Upper lobe of left lung (tissue), 6 donors: ENCODE data around the gene TXNRD1. TPM values are rescaled to one million over a fixed set of nuclear protein-coding genes. Genes with fewer than 3 reads are reported as not detected.

Experiments
- ATAC-seq, 2 donors: fragments of 200-7000 bp; cut with Tn5 transposase; one replicate each; pipeline ENCODE4 v1.9.1; 2022; ENCODE audit warnings: mild to moderate bottlenecking in 2 of 2, moderate library complexity in 2 of 2; ENCODE audit not compliant: low FRiP score in 2 of 2
- DNase-seq, 2 donors: peaks; one replicate each; pipeline ENCODE4 v3.0.0-alpha.2; 2019 to 2020
- H3K27ac ChIP-seq, 4 donors: fragments of 200-600 bp; sonication (generic); one replicate each; pipeline ENCODE4 v1.5.1; 2016 to 2019
- H3K27me3 ChIP-seq, 4 donors: fragments of 200-600 bp; sonication (generic); one replicate each; pipeline ENCODE4 v1.5.1; 2017 to 2019
- H3K36me3 ChIP-seq, 4 donors: fragments of 200-600 bp; sonication (generic); one replicate each; pipeline ENCODE4 v1.5.1; 2016 to 2019
- H3K4me1 ChIP-seq, 4 donors: fragments of 200-600 bp; sonication (generic); one replicate each; pipeline ENCODE4 v1.5.1; 2018 to 2019
- H3K4me3 ChIP-seq, 4 donors: fragments of 200-600 bp; sonication (generic); one replicate each; pipeline ENCODE4 v1.5.1; 2017 to 2019; ENCODE audit warnings: mild to moderate bottlenecking in 2 of 4, moderate library complexity in 1 of 4
- H3K9me3 ChIP-seq, 4 donors: fragments of 200-600 bp; sonication (generic); one replicate each; pipeline ENCODE4 v1.5.1; 2018 to 2019
- CTCF ChIP-seq, 6 experiments: fragments of 450-650 bp in 4 of 6; fragments of 200-600 bp in 2 of 6; sonication (generic) in 2 of 6; IDR thresholded peaks; one replicate each; pipeline ENCODE4 v1.5.1; 2016 to 2019; ENCODE audit warnings: antibody characterized with exemption in 6 of 6
- EP300 ChIP-seq, 4 donors: sonication (generic); formaldehyde crosslinking; IDR thresholded peaks; one replicate each; pipeline ENCODE4 v1.5.1; 2017; ENCODE audit warnings: antibody characterized with exemption in 4 of 4, control low read depth in 2 of 4
- POLR2A ChIP-seq, 4 donors: fragments of 450-650 bp; IDR thresholded peaks; one replicate each; pipeline ENCODE4 v1.5.1; 2016 to 2017; ENCODE audit warnings: antibody characterized with exemption in 4 of 4, mild to moderate bottlenecking in 2 of 4
- POLR2AphosphoS5 ChIP-seq, 2 donors: sonication (generic); formaldehyde crosslinking; IDR thresholded peaks; one replicate each; pipeline ENCODE4 v1.5.1; 2017; ENCODE audit warnings: antibody characterized with exemption in 2 of 2
- WGBS, 2 donors: methylation state at CpG; one replicate each; pipeline ENCODE4 v1.1.5; 2017 to 2018; 5-methylcytosine and 5-hydroxymethylcytosine counted together
- total RNA-seq, 6 donors: library from RNA; depleted of rRNA in 4 of 6; stranded (reverse); fragments of >200 nt in 4 of 6; gene quantifications; one replicate each; pipeline versions ENCODE4 v1.1.0 to v1.2.1, GENCODE V29; 2016 to 2021
- donor health status: DM: no; HTN: no; CAD: no; lungs with moderate emphysema.
- donor health status: DM: no; HTN: yes; CAD: no; lungs with severe emphysema.

Gene TXNRD1
- total RNA-seq, 6 donors from 2014 or later, result 124 to 381 (median 162) TPM

DNA sequence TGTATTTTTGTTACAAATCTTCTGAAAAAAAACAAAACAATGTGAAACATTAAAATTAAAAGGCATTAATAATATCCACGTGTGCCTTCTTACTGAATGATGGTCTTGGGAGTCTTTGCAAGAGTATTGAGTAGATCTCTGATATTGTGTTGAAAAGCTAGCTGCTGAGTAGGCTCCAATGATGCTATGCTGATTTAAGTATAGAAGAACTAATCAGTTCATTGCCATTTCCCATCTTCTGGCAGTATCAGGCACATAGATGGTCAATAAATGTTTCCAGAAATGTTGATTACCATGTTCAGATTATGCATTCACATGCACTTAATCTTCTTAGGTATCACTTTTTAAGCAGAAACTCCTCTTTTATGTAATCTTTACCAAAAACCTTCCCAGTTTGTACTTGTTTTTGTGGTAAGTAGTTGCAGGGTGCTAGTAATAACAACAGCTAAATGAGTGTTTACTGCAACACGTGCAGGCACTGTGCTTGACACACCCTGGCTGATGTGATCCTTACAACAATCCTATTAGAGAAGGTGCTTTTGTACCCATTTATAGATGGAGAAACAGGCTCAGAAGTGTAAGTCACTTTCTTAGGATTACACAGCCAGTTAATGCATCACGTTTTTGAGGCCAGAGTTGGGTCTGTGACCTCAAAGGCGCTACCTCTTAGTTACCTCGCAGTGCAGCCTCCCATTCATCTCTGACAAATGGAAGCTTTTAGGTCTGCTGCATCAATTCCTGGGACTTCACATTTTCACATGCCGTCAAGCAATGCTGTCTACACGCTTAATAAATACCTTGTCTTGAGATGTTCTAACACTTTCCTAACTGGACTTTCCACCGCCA lies 134.9 kb downstream of the TXNRD1 start:
- Histone ChIP-seq H3K36me3 (peaks cover 12 to 97% (median 59%) of the 10 kb centered on the region in 4 donors), H3K4me3 (no peak overlapping the region), H3K4me1 (no peaks in the 10 kb centered on the region), H3K27ac (no peak overlapping the region), H3K9me3 (no peaks in the 10 kb centered on the region), H3K27me3 (no peaks in the 10 kb centered on the region)
- WGBS, 2 donors, result 88 to 89% methylated on average over 8 of the region's 8 CpGs
- ATAC-seq, result no peak
- DNase-seq, result no peak
- no peak for TF ChIP-seq POLR2A (IDR thresholded peaks at IDR 0.05)

GRCh38 chr12:104351057-104351983 lies 135.7 kb downstream of the TXNRD1 start:
- Histone ChIP-seq H3K9me3 (no peaks in the 10 kb centered on the region), H3K27me3 (no peaks in the 10 kb centered on the region), H3K27ac (no peak overlapping the region), H3K36me3 (peaks cover 12 to 88% (median 55%) of the 10 kb centered on the region in 4 donors), H3K4me3 (no peak overlapping the region), H3K4me1 (no peaks in the 10 kb centered on the region)
- no peak for DNase-seq
- no peak for ATAC-seq
- TF ChIP-seq CTCF (IDR thresholded peaks at IDR 0.05) (no peak), POLR2A (IDR thresholded peaks at IDR 0.05) (no peak), POLR2AphosphoS5 (IDR thresholded peaks at IDR 0.05) (no peak), EP300 (IDR thresholded peaks at IDR 0.05) (no peak)
- WGBS, 2 donors, result 91 to 98% methylated on average over 4 of the region's 4 CpGs

GRCh38 chr12:104352106-104352713 lies 136.6 kb downstream of the TXNRD1 start:
- Histone ChIP-seq H3K9me3 (no peaks in the 10 kb centered on the region), H3K4me3 (no peak overlapping the region), H3K27ac (no peak overlapping the region), H3K4me1 (no peaks in the 10 kb centered on the region), H3K27me3 (no peaks in the 10 kb centered on the region), H3K36me3 (peaks cover 12 to 80% (median 51%) of the 10 kb centered on the region in 4 donors)
- no peak for ATAC-seq
- DNase-seq, result no peak
- WGBS, 2 donors, result 97% methylated on average over 3 of the region's 3 CpGs
- TF ChIP-seq POLR2AphosphoS5 (IDR thresholded peaks at IDR 0.05), result no peak
- no peak for TF ChIP-seq CTCF (IDR thresholded peaks at IDR 0.05)
- no peak for TF ChIP-seq POLR2A (IDR thresholded peaks at IDR 0.05)
- TF ChIP-seq EP300 (IDR thresholded peaks at IDR 0.05), result no peak

DNA sequence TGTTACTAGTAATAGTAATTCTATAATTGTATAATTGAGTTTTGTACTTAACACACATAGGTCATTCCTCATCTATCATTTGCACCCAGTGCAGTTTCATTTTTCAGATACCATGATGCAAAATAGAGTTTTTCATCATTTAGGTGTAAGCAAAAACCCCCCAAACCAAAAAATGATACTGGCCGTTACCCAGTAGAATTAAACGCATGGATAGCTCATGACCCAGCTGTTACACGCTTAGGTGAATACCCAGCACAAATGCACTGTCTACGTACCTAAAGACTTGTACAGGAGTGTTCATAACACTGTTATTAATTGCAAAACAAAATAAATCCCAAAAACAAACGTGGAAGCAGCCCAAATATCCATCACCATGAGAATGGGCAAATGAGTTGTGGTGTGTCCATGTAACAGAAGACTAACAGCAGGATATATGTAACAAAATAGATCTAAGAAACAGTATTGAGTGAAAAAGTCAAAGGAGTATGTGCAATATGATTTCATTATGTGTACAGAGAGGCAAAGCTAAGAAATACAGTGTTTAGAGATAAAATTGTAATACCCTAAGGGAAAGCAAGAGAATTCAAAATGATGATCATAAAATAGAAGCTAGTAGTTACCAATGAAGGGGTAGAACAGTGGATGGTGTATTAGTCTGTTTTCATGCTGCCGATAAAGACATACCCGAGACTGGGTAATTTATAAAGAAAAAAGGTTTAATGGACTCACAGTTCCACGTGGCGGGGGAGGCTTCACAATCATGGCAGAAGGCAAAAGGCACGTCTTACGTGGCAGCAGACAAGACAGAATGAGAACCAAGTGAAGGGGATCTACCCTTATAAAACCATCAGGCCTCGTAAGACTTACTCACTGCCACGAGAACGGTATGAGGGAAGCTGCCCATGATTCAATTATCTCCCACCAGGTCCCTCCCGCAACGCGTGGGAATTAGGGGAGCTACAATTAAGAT lies 137.7 kb downstream of the TXNRD1 start:
- Histone ChIP-seq H3K4me1 (no peaks in the 10 kb centered on the region), H3K9me3 (no peaks in the 10 kb centered on the region), H3K27me3 (no peaks in the 10 kb centered on the region), H3K4me3 (no peak overlapping the region), H3K27ac (no peak overlapping the region), H3K36me3 (peaks cover 9 to 70% (median 40%) of the 10 kb centered on the region in 4 donors)
- WGBS, 2 donors, result 91 to 97% methylated on average over 17 of the region's 17 CpGs
- ATAC-seq (no peak), DNase-seq (no peak)
- no peak for TF ChIP-seq EP300 (IDR thresholded peaks at IDR 0.05)
- no peak for TF ChIP-seq POLR2AphosphoS5 (IDR thresholded peaks at IDR 0.05)
- no peak for TF ChIP-seq CTCF (IDR thresholded peaks at IDR 0.05)
- TF ChIP-seq POLR2A (IDR thresholded peaks at IDR 0.05), result no peak
